GM08714 (cell line): Measurements from ENCODE around the gene ASAP2.

Experiments
- H3K4me3 ChIP-seq: fragments of 200-500 bp; sonication (Bioruptor generic); 2 replicates; pipeline ENCODE4 v1.5.1; 2014; ENCODE audit warnings: mild to moderate bottlenecking, low read length, inconsistent platforms
- ZNF274 ChIP-seq: IDR thresholded peaks from 2 replicates; pipeline ENCODE4 v1.6.1; 2012; ENCODE audit warnings: mild to moderate bottlenecking, low read depth, low read length

The ASAP2 gene

DNA sequence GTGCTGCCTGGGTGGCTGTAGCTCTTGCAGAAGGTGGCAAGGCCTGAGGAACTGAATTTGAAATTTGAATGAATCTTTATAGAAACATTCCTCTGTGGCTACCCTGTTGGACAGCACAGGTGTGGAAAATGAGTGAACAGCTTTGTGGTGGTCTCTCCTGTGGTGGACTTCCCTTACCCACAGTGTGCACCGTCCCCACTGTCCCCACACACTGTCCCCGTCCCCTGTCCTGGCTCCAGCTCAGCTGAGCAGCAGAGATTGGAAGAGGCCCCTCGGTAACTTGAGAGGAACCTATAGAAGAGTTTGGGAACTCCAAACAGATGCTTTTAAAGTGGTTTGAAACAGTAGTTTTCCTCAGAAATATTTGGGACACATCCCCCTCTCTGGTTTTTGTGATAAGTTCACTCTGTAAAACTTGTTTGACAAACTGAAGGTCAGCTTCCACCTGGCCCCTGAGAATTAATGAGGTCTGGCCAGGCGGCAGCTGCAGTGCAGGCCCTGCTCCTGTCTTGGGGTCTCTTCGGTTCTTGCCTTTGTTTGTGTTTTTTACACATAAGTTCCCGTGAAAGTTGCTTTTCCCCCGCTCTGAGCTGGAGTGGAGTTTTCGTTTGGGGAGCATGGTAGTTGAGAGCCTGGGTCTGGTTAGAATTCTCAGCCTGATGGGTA lies 63.2 kb downstream of the ASAP2 start:
- TF ChIP-seq ZNF274, result no peak
- H3K4me3 ChIP-seq, result no peak overlapping the region

DNA sequence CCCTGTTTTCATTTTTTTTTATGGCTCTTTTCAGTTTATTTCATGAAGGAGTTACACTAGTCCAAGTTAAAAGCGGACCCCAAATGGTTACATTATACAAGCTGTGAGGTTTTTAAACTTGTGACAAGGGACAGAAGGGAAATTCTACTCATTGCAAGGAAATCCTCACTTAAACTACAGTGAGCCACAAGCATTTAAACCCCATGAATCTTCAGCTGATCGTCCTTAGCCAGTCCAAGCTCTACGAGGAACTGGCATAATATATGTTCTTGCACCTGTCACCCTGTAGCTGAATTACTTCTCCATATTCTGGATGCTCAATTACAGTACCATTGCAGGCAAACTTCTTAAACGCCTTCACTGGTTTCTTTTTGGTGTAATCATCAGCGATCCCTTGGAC lies 64.5 kb downstream of the ASAP2 start:
- no peak overlapping the region for H3K4me3 ChIP-seq
- TF ChIP-seq ZNF274, result no peak

DNA sequence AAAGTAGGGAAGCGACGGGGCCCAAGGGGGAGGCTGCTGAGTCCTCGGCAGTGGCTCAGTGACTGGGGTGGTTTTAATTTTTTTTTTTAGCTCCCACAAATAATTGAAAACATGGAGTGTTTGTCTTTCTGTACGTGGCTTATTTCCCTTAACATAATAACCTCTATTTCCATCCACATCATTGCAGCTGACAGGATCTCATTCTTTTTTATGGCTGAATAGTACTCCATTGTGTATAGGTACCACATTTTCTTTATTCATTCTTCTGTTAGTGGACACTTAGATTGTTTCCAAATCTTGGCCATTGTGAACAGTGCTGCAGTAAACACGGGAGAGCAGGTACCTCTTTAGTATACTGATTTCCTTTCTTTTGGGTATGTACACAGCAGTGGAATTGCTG lies 65.1 kb downstream of the ASAP2 start:
- H3K4me3 ChIP-seq, result no peak overlapping the region
- TF ChIP-seq ZNF274, result no peak

DNA sequence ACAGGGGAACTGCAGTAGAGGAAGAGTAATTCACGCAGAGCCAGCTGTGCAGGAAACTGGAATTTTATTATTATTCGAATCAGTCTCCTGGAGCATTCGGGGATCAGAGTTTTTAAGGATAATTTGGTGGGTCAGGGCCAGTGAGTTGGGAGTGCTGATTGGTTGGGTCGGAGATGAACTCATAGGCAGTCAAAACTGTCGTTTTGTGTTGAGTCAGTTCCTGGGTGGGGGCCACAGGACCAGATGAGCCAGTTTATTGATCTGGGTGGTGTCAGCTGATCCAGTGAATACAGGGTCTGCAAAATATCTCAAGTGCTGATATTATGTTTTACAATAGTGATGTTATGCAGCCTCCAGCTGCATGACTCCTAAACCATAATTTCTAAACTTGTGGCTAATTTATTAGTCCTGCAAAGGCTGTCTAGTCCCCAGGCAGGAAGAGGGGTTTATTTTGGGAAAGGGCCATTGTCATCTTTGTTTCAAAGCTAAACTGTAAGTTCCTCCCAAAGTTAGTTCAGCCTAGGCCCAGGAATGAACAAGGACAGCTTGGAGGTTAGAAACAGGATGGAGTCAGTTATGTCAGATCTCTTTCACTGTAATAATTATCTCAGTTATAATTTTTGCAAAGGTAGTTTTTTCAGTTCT lies 67.0 kb downstream of the ASAP2 start:
- TF ChIP-seq ZNF274, result no peak
- no peak overlapping the region for H3K4me3 ChIP-seq

GRCh38 chr2:9274701-9275343 lies 68.2 kb downstream of the ASAP2 start:
- no peak for TF ChIP-seq ZNF274
- no peak overlapping the region for H3K4me3 ChIP-seq

- no peak for TF ChIP-seq ZNF274
- H3K4me3 ChIP-seq, result no peak overlapping the region
Observed at GRCh38 chr2:9275399-9275798, 68.8 kb downstream of the ASAP2 start.

DNA sequence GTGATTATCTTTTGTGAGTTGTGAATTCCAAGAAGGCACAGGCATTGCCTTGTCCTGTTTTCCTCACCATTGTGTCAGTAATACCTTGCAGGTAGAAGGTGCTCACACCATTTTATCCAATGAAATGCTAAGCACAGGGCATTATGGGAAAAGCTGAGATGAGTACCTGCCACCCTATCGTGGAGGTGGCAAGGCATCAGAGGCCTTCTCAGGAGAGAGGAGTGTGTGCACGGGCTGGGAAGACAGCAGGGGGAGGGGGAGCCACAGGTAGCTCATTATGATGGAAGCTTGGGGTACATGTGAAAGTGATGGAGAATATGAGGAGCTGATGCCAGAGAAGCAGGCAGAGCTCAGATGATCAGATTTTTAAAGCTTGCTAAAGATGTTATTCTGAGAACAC lies 69.5 kb downstream of the ASAP2 start:
- no peak overlapping the region for H3K4me3 ChIP-seq
- TF ChIP-seq ZNF274, result no peak

DNA sequence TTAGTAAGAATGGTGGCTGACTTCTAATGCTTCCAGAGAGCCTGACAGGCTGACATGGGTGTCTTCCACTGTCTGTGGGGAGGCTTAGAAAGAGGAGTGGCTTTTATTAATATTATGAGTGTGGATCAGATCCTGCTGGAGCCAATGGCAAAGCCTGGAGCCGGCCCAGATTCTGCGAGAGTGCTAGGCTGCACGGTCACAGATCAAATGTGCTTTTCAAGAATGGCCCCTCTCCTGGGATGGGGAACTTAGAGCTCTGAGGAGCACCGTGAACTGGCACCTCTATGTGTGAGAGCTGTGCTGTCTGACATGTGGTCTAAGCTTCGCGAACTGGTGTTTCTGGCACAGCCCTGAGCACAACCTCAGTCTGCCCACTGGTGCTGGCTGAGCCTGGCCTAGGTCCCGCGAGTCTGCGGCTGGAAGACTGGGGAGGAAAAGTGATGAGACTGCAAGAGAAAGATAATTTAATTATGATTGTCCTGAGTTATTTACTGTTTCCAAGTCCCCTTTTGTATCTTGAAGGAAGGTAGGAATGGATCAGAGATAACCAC lies 70.4 kb downstream of the ASAP2 start:
- H3K4me3 ChIP-seq, result no peak overlapping the region
- TF ChIP-seq ZNF274, result no peak

GRCh38 chr2:9278439-9278838 lies 71.8 kb downstream of the ASAP2 start:
- TF ChIP-seq ZNF274, result no peak
- H3K4me3 ChIP-seq, result no peak overlapping the region

DNA sequence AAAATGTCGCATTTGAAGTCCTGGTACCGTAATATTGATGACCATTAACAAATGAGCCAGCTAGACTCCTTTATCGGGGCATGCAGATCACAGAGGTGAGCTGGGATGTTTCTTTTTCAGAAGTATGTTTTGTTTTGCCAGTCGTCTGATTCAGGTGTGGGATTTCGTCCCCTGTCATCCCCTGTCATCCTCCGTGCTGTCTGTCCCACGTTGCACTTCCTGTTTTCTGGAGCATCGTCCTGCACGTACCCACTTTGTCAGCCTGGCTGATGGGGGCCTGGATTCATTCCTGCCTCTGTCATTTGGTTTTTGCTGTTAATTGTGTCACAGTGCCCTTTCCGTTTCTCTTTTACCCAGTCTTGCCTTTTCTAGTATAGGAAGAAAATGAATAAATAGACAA lies 72.8 kb downstream of the ASAP2 start:
- H3K4me3 ChIP-seq, result no peak overlapping the region
- TF ChIP-seq ZNF274, result no peak

GRCh38 chr2:9280224-9280623 lies 73.6 kb downstream of the ASAP2 start:
- no peak overlapping the region for H3K4me3 ChIP-seq
- no peak for TF ChIP-seq ZNF274

DNA sequence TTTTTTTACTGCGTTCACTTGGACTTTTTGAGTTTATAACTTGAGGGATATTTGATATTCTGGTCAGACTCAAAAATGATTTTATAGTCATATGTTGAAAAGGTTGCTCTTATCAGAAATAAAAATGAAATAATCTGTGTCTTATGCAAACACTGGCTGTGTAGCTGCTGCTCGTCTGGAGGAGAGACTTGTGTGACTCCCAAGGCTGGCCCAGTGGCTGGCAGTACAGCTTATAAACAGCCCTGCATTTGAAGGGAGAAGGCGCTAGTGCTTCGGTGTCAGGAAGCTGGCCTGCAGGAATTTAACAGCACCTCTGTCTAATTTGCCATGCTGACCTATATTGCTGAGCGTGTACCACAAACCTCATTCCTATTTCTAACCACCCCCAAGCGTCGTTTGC lies 74.5 kb downstream of the ASAP2 start:
- no peak for TF ChIP-seq ZNF274
- no peak overlapping the region for H3K4me3 ChIP-seq

GRCh38 chr2:9282128-9283112 lies 75.8 kb downstream of the ASAP2 start:
- no peak overlapping the region for H3K4me3 ChIP-seq
- no peak for TF ChIP-seq ZNF274
